HG02571 (cell line): ENCODE results near the gene TIFAB.

ENCODE experiments used
- ATAC-seq: cut with Tn5 transposase; IDR thresholded peaks from one replicate; pipeline ENCODE4 v1.9.1; 2021; ENCODE audit warnings: mild to moderate bottlenecking, moderate library complexity; ENCODE audit not compliant: unreplicated experiment

Gene TIFAB

DNA sequence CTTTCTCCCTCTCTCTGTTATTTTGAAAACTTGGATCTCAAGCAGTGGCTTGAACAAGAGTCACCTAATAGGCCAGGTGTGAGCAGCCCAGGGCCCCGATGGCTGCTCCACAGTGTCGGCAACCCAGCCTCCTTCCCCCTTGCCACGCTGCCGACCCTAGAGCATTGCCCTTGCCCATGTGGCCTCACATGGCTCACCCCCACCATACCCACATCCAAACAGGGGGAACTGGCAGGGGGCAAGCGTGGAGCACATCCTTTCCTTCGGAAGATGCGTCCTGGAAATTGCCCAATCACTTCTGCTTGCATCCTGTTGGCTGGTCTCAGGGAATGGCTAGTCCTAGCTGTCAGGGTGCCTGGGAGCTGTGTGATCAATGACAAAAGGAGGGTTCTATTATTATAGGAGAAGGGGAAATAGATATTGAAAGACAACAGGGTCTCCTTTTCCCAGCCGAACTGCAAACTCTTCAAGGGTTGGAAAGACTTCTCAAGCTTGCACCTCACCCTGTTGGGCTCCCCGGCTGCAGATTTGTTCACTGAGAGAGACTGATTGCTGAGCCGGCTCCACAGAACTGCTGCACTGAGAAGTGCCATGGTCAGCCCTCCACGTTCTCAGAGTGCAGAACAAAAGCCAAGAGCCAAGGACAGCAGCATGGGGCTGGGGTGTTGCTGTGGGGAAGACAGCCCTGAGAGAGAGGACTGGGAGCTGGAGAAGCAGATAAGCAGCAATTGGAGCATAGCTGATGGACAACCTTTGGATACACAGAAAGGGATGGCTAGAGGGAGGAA lies 8.3 kb upstream of the TIFAB start:
- no peak for ATAC-seq

DNA sequence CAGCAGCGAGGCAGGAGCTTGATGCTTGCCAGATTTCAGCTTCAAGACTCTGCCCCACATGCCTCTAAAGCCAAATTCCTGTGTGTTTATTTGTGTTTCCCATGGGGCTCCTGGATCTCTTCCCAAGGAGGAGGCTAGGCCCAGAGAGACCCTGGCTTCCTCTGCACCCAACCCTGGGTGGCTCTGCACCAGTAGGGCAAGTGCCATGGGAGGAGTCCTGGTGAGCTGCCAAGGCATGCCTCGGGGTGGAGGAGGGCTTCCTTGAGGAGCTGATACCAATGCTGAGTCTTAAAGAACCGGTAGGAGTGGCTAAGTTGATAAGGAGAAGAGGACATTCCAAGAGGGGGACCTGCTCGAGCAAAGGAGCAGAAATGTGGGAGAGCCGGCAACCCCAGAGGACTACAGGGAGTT lies 6.8 kb upstream of the TIFAB start:
- ATAC-seq: no peak

- ATAC-seq: no peak
These were observed 6.2 kb upstream of the TIFAB start for GRCh38 chr5:135458356-135458755.

- ATAC-seq: peak; percentile 49
These were observed 5.4 kb upstream of the TIFAB start for GRCh38 chr5:135457424-135458071.

DNA sequence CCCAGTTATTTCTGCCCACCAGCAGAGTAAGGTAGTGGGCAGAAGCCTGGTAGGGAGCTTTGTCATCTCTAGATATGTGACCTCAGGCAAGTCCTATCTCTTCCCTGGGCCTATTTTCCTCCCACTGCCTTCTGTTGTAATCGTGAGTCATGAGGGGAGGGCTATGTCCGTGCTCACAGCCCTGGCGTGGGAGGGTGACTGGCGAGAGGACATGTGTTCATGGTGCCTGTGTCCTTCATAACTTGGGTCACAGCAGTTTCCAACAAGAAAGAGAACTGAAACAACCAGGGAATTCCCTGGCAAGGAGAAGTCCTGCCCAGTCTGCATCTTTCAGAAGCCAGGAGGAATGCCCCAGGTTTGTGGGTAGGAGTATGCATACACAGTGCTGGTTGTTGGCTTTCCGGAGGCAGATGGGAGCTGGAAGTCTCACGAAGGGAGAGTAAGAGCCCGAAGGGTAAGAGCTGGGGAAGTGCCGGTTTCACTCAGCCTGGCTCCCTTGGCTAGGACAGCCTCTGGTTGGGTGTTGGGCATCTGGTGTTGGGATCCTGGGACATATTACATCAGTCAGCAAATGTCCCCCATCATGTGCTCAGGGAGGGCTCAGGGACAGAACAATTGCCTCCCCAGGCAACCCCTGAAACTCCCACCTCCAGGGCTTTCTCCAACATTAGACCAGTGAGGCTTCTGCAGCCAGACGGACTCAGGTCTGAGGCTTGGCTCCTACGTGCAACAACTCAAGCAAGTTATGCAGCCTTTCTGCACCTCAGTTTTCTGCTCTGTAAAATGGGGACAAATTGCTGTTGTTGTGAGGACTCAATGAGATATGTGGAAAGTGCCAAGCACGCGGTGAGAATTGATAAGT lies 4.3 kb upstream of the TIFAB start:
- peak; percentile 69 for ATAC-seq

GRCh38 chr5:135455876-135456237 lies 3.7 kb upstream of the TIFAB start:
- ATAC-seq: no peak

DNA sequence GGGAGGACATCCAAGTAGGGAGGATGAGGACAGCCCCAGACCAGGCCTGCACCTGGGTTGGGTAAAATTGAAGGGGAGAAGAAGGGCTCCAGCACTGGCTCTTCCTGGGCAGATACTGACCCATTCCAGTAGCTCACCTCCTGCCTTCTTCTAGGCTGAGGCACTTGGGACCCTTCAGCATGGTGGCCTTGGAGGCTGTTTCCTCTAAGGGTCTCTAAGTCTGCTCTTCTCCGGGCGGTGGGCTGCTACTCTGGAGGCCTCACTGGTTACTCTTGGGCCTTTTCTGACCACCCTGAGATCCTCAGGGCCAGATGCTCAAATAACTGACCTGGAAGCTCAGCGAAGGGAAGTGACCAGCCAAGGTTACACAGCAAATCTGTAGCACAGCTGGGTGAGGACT lies 2.8 kb upstream of the TIFAB start:
- ATAC-seq: no peak

GRCh38 chr5:135453613-135454012 lies 1.5 kb upstream of the TIFAB start:
- ATAC-seq: no peak

DNA sequence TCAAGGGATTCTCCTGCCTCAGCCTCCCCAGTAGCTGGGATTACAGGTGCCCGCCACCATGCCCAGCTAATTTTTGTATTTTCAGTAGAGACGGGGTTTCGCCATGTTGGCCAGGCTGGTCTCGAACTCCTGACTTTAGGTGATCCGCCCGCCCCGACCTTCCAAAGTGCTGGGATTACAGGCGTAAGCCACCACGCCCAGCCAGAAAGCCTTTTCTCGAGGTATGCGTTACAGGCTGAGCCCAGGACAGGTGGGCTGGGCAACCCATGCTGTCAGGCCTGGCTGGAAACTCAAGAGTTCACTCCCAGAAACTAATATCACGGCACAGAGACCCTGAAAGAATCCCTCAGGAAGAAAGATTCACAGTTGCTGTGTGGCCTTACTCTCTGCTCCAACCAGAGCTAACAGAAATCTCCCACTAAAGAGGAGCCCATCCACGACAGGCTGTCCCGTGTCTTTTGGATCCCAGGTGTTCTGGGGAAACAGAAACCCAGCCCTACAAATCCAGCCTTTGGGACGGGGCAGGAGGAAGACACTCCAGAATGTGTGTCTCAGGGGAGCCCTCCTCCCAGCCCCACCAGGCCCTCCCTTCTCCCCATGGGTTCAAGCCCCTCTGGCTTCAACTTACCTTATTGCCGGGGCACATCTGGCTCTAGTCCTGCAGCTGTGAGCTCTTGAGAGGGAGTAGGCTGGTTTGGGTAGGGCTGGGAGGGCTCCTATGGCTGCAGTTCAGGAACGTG lies 400 bp downstream of the TIFAB start:
- no peak for ATAC-seq

GRCh38 chr5:135450952-135451351 lies 1.2 kb downstream of the TIFAB start:
- ATAC-seq: no peak

- no peak for ATAC-seq
These were observed 1.8 kb downstream of the TIFAB start for GRCh38 chr5:135450336-135450735.

DNA sequence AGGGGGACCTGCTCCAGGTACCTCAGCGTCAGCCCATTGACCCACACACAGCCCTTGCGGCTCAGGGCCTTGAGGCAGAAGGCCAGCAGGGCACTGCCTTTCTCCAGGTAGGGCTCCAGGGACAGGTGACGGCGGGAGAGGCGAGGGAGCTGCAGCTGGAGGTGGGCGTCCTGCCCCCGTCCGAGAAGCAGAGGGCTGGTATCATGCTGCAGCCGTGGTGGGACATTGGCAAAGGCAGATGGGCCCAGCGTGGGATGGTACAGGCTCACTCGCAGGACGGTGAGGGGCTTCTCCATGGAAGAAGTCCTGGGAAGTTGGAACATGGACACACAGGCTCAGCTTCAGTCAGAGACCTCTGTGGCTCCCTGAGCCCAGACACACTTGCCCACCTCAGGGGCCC lies 2.5 kb downstream of the TIFAB start:
- ATAC-seq: no peak

DNA sequence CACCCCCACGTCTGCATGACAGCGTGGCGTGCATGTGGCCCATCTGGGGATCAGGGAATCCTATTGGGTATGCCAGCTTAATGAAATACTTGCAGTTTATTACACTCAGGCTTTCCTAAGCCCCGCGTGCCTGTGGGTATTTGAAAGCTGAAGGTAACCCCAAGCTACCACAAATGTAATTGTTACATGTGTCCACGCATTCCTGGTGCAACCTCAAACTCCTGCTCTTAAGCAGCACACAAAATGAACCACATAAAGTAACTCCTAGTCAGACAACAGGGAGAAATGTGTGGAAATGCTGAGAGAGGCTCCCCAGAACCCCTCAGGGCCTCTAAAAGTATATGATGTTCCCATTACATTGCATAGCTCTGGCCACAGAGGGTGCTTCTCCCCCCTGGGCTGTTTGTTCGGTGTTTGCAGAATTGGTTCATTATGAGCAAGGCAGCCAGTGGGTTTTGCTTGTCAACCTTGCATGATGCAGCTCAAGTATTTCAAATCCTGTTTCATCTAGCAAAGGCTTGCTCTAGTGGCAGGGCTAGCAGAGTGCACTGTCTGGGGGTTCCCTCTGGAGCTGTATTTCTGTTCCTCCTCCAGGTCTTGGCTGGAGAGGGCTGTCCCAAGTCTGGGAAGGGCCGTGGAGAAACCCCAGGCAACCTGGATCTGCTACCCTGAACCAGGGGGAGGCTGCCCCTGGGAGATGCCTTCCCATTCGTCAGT lies 3.2 kb downstream of the TIFAB start:
- no peak for ATAC-seq

DNA sequence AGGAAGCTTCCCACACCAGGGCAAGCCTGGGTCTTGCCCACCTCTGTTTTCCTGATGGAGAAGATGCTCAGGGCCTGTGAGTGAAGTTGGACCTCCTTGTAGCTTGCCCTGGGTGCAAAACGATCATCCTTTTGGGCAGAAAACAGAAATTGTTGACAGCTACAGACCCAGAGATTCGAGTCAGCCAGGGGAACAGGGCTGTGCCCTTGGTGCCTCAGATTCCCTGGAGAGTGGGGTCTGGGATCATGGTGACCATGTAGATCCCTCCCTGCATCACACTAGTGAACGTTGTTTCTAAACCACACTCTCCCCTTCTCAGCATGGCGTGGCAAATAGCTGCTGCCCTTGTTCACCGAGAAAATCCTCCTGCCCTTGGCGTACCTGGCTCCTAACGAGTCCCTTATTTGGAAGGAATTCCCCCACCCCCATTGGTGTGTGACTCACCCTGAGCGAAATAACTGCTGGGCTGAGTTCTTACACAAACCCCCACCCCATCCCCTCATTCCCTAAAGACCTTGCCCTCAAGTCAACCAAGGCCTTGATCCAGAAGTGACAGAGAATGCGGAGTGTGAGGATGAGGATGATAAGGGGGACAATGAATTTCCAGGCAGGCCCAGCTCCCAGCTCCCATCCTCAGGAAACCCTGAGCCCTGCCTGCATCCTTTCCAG lies 3.9 kb downstream of the TIFAB start:
- ATAC-seq: no peak

DNA sequence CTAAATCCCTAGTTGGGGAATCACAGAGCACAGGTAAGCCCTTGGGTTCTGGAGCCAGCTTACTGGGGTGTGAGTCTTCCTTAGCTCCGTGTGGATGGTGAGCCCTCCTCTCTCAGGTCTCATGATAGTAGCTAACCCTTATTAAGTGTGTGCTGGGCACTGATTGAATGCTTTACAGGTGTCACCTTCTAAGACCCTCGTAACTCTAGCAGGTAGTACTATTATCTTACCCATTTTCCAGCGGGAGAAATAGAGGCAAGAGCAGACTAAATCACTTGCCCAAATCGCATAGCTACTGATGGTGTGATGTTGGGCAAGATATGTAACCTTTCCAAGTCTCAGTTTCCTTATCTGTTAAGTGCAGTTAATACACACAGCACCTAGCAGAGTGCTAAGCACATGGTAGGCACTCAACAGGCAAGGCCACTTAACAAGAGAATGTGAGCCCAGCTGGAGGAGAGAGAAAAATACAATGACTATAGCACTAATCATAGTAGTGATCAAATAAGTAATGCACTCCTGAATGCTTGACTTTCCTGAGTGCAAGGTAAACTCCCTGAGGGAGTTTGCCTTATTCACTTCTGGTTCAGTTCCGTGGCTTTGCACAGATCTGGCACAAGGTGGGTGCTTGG lies 4.7 kb downstream of the TIFAB start, which contains the start of gene DCANP1:
Gene DCANP1, minus strand, starts transcription at position 51 of the 632 bp plus-strand sequence. CDS start 240 bp downstream, outside the sequence.
- no peak for ATAC-seq

GRCh38 chr5:135446615-135447014 lies 5.5 kb downstream of the TIFAB start:
- no peak for ATAC-seq

- no peak for ATAC-seq
These were observed 5.9 kb downstream of the TIFAB start for GRCh38 chr5:135446206-135446605.

- ATAC-seq: no peak
These were observed 6.7 kb downstream of the TIFAB start for GRCh38 chr5:135445306-135445985.

GRCh38 chr5:135444881-135445280 lies 7.3 kb downstream of the TIFAB start:
- ATAC-seq: no peak
